Fibroblast of the conjunctiva (primary cell): ENCODE data around the gene FRMD8.

ENCODE experiments used
- DNase-seq: peaks from one replicate; pipeline ENCODE4 v3.0.0-alpha.2; 2010; ENCODE audit warnings: low read depth

FRMD8 gene

GRCh38 chr11:65425105-65425970 lies 38.9 kb downstream of the FRMD8 start:
- no peak for DNase-seq

- DNase-seq = no peak
These were observed 39.8 kb downstream of the FRMD8 start for GRCh38 chr11:65425971-65426838.

- no peak for DNase-seq
These were observed 40.6 kb downstream of the FRMD8 start for GRCh38 chr11:65426839-65427690.

GRCh38 chr11:65427691-65428577 lies 41.5 kb downstream of the FRMD8 start:
- no peak for DNase-seq

- DNase-seq = no peak
These were observed 42.2 kb downstream of the FRMD8 start for GRCh38 chr11:65428578-65429067.

- no peak for DNase-seq
These were observed 42.7 kb downstream of the FRMD8 start for GRCh38 chr11:65429068-65429681.

- DNase-seq = no peak
These were observed 43.4 kb downstream of the FRMD8 start for GRCh38 chr11:65429724-65430405.

GRCh38 chr11:65430406-65431217 lies 44.2 kb downstream of the FRMD8 start:
- no peak for DNase-seq

- no peak for DNase-seq
These were observed 45.1 kb downstream of the FRMD8 start for GRCh38 chr11:65431451-65432099.

GRCh38 chr11:65432100-65432650 lies 45.7 kb downstream of the FRMD8 start:
- DNase-seq = no peak

- no peak for DNase-seq
These were observed 46.5 kb downstream of the FRMD8 start for GRCh38 chr11:65432686-65433582.

GRCh38 chr11:65433657-65434056 lies 47.2 kb downstream of the FRMD8 start:
- DNase-seq = no peak

GRCh38 chr11:65434057-65434666 lies 47.7 kb downstream of the FRMD8 start:
- no peak for DNase-seq

GRCh38 chr11:65434667-65435410 lies 48.4 kb downstream of the FRMD8 start:
- DNase-seq = no peak

- DNase-seq = no peak
These were observed 49.0 kb downstream of the FRMD8 start for GRCh38 chr11:65435411-65435931.

- DNase-seq = no peak
These were observed 49.6 kb downstream of the FRMD8 start for GRCh38 chr11:65435981-65436411.
